ENCODE measurements around the gene THEMIS.

THEMIS gene

DNA sequence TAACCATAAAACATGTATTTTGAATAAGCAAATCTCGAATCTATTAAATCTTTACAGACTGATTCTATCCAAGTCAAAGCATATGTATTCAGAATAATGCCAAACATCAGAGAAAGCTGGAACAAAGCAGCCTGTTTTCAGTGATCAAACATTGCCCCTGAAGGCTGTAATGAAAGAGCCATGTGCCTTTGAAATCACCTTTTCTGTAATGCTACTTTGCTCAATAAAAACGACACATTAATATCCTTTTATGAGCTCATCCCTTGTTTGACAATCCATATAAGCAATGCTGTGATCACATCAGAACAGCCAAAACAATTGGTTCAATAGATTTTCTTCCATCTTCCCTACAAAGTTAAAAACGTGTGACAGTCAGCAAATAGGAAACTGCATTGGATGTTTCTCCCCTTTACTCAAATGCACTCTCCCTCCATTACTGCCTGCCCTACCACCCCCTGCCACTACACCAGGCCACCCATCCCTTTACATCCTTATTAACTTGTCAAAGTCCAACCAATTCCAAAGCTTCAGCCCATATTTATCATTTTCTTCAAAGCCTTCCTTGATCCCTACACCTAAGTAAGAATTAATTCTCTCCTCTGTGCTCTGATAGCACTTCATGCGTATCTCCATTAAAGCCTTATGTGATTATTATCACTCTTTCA, 42.0 kb downstream of the THEMIS start:
- DNase-seq (ENCODE audit: low spot score) = no peak

DNA sequence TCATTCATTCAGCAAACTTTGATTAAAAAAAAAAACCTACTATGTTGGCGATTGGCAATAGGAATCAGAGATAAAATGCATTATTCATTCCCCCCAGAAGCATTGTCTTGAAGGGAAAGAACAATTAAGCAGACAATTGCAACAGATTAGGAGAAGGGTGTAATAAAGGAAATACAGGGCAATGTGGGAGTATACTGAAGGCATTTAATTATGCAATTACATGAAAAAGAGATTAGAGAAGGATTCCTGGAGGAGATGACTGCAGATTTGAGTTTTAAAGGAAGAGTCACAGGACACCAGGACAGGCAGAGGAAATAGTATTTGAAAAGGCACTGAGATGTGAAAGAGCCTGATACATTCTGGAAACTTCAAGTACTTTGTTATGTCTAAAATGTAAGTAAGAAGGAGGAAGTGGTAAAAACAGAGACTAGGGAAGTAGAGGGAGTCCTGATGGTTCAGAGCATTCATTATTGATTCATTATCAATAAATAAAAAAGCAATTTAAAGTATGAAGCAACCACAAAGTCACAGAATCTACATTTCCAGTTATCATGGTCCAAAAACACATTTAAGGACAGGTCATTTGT, 43.7 kb downstream of the THEMIS start:
- DNase-seq (ENCODE audit: low spot score) = no peak

DNA sequence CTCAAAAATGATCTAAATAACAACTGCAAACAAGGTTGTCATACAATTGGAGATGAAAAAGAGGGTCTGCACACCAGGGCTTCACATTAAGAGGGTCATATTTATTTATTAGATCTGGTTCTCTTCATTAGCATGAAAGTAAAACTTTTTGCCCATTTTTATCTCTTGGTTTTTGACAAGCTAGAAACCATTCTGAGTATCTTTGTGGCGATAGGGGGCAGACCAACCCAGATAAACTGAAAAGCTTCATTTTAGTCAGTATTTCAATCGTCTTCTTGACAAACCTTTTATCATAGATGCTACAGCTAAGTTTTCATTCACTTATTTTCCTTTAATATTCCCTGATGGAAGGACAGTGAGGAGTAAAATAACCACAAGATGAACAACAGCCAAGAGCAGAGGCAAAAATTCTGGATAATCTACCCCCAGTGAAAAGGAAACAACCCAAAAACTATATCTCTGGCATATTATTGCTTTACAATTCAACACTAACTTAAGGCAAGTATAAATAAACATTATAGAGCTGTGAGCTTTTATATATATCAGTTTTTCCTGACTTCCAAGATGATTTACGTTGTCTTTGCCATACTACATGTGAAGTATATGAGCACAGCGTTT, 45.2 kb downstream of the THEMIS start:
- peak; percentile 34 for DNase-seq (ENCODE audit: low spot score)

DNA sequence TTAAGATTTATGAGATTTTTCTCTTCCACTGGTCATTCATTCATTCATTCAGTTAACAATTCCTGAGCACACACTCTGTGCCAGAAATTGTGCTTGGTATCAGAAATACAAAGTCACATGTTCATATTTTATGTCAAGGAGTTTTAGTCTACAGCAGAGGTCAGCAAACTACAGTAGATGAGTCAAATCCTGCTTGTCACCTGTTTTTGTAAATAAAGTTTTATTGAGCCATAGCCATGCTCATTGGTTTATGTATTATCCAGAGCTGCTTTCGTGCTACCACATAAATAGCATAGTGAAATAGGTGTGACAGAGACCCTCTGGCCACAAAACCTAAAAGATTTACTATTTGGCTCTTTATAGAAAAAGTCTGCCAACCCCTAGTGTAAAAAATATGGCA, 46.8 kb downstream of the THEMIS start:
- DNase-seq (ENCODE audit: low spot score) = no peak

DNA sequence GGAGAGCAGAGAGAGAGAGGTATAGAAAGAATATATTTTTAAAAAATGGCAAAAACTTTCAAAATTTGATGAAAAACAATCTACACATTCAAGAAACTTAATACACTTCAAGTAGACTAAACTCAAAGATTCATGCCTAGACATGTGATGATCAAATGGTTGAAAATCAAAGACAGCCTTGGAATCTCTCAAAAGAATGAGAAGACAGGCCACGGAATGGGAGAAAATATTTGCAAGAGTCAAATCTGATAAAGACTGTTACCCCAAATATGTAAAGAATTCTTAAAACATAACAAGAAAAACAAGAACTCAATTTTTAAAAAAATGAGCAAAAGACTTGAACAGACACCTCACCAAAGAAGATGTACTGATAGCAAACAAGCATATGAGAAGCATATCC, 49.7 kb downstream of the THEMIS start:
- no peak for DNase-seq (ENCODE audit: low spot score)

DNA sequence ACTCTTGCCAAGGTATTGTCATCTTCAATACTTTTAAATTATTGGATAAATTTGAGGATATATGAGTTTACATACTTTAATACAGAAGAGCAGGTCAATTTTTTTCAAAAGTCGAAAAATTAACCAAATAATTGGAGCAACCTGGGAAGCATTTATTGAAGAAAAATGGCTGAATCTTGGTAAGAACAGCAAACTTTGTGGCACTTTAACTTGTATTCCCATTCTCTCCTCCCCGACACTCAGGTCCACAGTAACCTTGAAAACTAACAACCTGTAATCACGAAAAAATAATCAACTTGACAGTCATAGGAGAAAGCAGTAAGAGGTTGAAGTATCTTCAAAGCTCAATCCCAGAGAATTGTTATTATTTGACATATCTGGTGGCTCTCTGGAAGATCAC, 55.6 kb downstream of the THEMIS start:
- no peak for DNase-seq (ENCODE audit: low spot score)

DNA sequence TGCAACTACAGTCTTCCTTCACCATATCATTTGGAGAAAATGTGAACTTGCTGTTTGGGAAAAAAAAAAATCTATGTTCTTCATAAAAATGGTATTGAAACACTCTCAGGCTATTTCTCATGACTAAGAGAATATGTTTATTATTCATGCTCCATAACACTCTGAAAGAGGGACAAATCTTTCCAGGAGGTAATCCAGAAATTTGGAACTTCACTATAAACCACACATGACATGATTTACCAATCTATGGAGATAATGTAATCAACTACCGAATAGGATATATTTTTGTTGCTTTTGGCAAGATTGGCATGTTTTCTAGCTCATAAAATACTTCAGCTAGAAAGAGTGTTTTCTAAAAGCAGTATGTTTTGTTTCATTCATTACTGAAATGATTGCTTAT, 56.3 kb downstream of the THEMIS start:
- no peak for DNase-seq (ENCODE audit: low spot score)

DNA sequence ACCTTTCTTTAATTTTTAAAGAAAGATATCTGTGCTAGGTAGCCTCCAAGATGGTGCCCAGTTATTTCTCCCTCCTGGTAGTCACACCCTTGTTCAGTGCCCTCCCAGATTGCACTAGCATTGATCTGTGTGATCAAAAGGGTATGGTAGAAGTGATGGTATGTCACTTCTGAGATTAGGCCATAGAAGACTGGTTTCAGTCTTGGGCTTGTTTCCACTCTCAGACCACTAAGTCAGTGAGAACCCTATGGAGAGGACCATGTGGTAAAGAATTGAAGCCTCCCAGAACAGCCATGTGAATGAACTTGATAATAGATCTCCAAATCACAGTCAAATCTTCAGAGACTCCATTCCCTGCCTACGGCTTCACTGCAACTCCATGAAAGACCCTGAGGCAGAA, 57.3 kb downstream of the THEMIS start:
- DNase-seq (ENCODE audit: low spot score) = no peak

DNA sequence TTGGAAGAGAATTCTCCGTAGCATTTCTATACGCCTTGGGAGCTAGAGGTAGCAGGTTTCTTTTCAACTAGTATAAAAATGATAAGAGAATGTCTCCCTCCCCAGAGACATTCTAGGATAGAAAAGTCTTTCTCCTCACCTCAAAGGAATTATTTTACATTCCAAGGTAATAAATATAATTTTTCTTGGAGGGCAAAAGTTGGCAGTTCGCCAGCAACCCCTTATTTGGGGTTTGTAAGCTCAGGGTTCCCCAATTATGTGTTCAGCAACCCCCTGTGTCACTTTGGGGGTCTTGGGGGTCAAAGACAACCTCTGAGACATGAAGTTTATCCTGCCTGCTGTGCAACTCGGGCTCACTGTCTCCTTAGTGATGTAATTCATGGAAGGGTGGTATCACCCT, 58.3 kb downstream of the THEMIS start:
- DNase-seq (ENCODE audit: low spot score) = no peak

DNA sequence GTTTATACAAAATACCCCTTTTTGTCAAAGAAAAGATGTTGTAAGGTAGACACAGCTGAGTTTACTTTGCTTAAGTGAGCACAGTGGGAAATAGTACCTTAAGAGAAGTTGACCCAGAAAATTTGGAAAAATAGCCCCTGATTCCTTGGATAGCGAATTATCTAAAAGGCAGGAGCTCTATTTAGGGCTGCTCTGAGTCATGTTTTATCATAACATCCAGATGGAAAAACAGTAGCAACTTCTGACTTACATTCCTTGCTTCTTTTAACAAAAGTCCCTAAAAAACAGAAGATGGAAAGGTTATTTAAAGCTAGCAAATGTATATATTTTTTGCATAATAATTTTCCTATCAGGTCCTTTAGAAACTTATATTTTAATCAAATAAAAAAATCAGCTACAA, 59.0 kb downstream of the THEMIS start:
- no peak for DNase-seq (ENCODE audit: low spot score)

DNA sequence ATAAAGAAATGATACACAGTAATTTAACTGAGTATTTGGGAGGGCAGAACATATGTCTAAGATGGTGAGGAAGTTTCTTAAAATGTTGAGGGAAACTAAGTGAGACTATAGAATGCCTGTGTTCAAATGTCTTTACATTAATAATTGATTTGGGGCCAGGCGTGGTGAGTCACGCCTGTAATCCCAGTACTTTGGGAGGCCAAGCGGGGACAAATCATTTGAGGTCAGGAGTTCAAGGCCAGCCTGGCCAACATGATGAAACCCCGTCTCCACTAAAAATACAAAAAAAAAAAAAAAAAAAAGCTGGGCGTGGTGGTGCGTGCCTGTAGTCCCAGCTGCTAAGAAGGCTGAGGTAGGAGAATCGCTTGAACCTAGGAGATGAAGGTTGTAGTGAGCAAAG, 66.7 kb downstream of the THEMIS start:
- DNase-seq (ENCODE audit: low spot score) = no peak

DNA sequence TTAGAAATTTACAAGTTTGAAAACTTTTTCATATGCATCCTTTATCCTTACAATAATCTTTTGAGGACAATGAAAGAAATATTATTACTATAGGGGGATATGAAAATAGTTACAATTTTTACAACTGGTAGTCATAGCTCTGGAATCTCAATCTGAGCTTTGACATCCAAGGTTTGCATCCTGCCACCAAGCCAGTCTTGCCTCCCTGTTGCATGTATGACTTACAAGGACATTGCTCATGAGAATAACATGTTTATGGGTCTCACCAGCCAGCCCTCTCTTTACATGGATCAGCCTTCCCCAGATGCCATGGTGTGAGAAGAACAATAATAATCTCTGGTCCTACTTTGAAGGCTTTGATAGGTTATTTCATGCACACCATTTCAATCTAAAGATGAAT, 67.5 kb downstream of the THEMIS start:
- DNase-seq (ENCODE audit: low spot score) = no peak

DNA sequence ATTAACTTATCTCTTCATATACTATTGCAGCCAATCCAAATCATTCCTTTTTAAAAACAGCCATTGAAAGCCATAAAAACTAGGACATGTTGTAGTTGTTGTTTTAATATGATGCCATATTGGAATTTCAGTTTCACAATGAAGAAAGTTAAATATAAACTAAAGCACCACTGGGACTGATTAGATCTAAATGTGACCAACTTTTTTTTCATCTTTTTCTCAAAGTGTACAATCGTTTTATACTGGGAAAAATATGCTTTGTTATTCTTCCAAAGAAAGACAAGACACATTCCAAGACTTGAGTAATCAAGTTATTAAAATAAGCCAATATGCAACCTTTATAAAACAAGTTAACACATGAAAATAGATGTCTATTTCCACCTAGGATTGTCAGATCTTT, 68.5 kb downstream of the THEMIS start:
- DNase-seq (ENCODE audit: low spot score) = no peak

DNA sequence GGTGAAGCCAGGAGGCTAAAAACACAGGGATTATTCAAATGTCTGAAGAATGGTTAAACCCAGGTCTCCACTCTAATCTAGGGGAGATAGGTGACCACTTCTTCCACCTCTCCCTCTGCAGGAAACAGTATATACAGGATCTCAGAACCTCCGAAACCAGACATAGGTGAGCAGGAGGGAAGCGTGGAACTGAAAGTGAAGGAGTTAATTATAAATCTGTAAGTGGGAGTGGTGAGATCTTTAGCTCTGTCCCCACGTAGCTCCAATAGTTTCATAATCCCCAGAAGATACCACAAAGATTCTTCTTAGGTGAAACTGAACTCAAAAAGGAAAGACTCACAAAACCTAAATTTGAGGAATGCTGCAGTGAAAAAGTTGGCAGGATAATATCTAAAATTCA, 76.8 kb downstream of the THEMIS start:
- DNase-seq (ENCODE audit: low spot score) = no peak

DNA sequence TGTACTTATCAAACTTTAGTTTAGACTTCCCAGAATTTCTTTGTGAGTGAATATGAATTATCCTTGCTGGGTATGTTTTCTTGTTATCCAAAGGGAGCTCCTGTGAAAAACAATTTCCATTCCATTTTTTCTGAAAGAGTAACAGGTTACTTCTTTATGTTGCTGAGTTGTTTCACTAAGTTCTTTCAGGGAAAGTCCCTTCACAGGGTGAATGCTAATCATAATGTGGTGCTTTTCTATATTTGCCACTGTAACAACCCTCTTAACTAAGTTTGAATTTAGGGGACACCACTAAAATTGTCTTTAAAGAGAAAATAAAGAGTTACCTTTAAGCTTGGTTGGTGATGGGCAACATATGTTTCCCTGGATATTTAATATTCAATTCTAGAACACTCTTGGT, 79.4 kb downstream of the THEMIS start:
- no peak for DNase-seq (ENCODE audit: low spot score)

DNA sequence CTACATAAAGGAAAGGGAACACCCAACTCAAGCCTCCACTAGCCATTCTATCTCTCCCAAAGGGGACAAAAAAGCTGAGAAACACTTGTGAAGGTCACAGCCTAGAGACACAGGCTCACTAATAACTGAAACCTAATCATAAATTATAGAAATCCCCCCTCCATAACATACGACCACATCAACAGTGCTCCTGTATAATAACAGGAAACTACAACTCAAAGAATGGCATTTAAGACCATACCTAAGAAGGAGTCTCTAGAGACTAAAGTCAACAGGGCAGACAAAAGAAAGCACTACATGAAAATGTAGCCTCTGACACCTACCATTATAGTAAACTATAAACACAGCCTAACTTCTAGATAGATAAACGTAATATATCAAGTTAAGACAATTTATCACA, 82.7 kb downstream of the THEMIS start:
- no peak for DNase-seq (ENCODE audit: low spot score)

DNA sequence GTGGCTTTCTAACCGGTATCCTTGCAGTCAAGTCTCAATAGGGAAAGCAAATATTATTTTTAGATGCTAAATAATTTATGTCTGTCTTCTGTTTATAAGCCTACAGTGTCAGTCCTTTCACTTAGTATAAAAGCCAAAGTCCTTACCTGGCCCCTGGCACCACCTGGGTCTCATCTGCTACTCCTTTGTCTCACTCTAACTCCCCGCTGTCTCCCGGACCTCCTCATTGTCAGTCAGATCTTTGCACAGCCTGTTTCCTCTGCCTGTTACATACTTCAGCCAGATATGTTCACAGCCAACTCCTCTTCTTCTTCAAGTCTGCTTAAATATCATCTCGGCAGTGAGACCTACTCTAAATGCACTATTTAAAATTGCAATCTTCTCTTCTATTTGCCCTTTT, 84.2 kb downstream of the THEMIS start:
- DNase-seq (ENCODE audit: low spot score) = no peak

DNA sequence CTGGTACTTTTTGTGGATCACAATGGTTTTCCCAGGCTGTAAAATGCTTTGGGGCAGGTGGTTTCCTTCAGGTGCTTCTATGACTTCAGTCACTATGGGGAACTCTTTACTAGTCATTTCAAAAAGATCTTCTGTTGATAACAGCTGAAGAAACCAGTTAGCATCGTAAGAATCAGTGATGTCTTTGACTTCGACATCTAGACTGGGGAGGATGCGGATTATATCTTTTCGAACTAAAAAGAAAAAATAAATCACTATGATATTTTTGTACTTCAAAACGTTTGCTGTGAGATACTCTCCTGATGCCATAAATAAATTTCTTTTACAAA, 87.2 kb downstream of the THEMIS start:
- DNase-seq (ENCODE audit: low spot score) = peak; percentile 28

DNA sequence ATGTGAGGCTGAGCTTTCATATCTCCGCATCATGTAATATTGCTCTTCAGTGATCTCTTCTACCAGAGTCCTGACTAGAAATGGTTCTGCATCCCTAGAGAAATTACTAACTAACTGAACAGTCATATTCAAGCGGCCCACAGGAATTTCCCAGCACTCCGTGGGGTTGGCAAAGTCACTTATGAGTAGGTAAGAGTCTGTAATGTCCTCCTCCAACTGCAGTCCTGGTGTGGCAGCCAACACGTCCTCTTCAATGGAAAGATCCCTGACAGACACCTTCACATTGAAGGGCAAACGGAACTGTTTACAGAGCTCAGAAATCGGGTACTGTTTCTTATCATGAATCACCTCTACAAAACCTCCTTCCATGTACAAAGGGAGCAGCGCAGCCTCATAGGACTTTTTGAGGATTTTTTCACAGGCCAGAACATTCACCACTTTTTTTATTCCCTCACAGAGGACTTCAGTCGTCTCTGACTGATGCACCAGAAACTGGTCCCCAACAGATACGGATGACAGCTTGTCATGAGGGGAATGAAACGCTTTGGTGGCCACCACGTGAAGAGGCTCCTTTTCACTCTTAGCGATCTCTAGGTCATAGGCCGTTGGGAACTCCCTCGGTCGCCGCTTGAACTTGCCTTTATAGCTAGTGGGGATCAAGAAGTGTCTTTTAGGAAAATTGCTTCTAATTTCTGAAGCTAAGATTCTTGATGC, 87.7 kb downstream of the THEMIS start:
- DNase-seq (ENCODE audit: low spot score) = peak; percentile 11

DNA sequence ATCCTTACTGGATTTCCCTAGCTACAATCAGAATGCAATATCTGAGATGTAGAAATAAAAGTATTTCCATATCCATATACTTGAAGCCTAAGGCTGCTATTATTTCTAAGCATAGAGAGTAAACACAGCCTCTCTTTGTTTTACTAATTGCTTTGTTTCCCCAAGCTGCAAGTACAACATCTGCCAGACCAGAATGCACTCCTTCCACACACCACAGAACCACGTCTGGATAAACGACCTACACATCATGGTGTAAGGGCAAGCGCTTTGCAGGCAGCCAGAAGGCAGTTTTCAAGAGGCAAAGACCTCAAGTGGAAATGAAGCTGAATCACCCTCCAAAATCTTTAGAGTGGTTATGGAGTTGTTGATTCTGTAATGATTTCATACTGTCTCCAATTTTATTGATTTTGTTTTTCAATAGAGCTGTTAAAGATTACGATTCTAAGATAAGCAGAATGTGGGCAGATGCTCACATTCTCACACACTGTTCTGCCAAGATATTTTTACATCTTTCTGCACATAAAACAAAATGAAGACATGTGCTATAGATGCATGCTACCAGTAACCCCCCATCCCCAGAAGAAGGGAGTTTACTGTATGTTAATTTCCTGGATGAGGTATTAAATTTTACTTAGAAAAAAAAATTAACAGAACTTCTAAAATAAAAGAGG, 88.8 kb downstream of the THEMIS start:
- no peak for DNase-seq (ENCODE audit: low spot score)

DNA sequence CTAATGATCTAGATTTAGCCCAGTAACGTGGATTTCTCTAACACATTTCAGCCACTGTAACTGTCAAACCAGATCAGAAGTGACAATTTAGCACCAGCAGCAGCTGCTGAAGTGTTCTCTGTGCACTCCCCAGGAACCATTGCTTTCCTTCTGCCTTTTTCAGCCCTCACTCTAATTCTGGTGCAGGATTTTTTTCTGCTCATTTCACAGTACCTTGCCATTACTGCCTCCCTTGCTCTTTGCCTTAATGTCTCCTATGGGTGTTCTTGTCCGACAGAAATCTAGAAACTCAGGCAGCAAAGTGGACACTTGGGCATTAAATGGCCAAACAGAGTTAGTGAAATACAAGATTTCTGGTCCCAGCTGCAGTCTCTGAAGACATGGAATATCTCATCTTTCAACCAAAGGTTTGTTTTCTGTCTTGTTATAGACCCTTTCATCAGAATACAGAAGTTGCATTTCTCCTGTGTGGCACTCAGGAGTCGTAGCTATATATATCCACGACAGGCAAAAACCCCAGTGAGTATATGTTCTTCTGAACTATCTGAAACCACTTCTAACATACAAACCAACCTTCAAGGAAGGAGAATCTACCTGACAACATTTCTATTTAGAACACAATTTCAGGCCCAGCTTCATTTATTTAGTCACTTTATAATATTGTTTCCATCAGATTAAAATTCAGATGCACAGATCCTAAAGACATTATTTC, 92.9 kb downstream of the THEMIS start:
- no peak for DNase-seq (ENCODE audit: low spot score)

DNA sequence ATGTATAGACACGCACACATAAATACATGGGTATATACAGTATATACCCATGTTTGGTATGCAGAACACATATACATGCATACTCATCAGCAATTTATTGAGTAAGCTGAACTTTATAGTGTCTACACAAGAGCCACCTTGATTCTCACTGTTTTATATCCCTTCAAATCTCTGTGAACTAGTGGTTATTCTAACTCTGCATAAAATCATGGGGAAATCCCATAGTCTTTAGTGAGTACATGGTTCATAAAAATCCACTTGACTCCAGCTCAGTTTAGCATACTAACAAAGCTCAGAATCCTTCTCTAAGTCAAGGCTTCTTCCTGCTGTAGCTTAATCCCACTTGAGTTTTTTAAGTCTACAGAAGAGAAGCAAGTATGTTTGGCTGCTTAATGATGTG, 104.1 kb downstream of the THEMIS start:
- DNase-seq (ENCODE audit: low spot score) = no peak
